Smooth muscle cell (in vitro differentiated cells): ENCODE data around the gene CDC27. TPM values are rescaled to one million over a fixed set of nuclear protein-coding genes. Genes with fewer than 3 reads are reported as not detected.
"Not testable (repeated sequence)": the region's sequence is repeated elsewhere in the genome, so short reads cannot be mapped to it uniquely, and the experiment has no call there.

Source experiments
- DNase-seq: peaks from one replicate; lab custom pipeline; 2025; ENCODE audit not compliant: unreplicated experiment; lab: John Stamatoyannopoulos, UW
- H2AFZ ChIP-seq: fragments of 200-600 bp; sonication (generic); 2 replicates; pipeline ENCODE4 v1.6.0; 2016; ENCODE audit warnings: antibody characterized with exemption, low read depth, mild to moderate bottlenecking
- H3F3A ChIP-seq: fragments of 200-600 bp; sonication (generic); 2 replicates; pipeline ENCODE4 v1.6.0; 2017; ENCODE audit warnings: antibody characterized with exemption, low read depth
- H3K27ac ChIP-seq: fragments of 200-600 bp; sonication (generic); 2 replicates; pipeline ENCODE4 v1.5.1; 2016; ENCODE audit warnings: low read depth, mild to moderate bottlenecking
- H3K27me3 ChIP-seq: fragments of 200-600 bp; sonication (generic); 2 replicates; pipeline ENCODE4 v1.6.1; 2016; ENCODE audit warnings: low read depth, mild to moderate bottlenecking
- H3K36me3 ChIP-seq: fragments of 200-600 bp; sonication (generic); 2 replicates; pipeline ENCODE4 v1.5.1; 2016; ENCODE audit warnings: low read depth
- H3K4me1 ChIP-seq: fragments of 200-600 bp; sonication (generic); 2 replicates; pipeline ENCODE4 v1.5.1; 2016; ENCODE audit warnings: low read depth
- H3K4me2 ChIP-seq: fragments of 200-600 bp; sonication (generic); 2 replicates; pipeline ENCODE4 v1.6.0; 2016; ENCODE audit warnings: mild to moderate bottlenecking
- H3K4me3 ChIP-seq: fragments of 200-600 bp; sonication (generic); 2 replicates; pipeline ENCODE4 v1.5.1; 2016; ENCODE audit warnings: mild to moderate bottlenecking
- H3K79me2 ChIP-seq: fragments of 200-600 bp; sonication (generic); 2 replicates; pipeline ENCODE4 v1.6.0; 2016; ENCODE audit warnings: low read depth, mild to moderate bottlenecking
- H3K9ac ChIP-seq: fragments of 200-600 bp; sonication (generic); 2 replicates; pipeline ENCODE4 v1.6.0; 2016; ENCODE audit warnings: low read depth
- H3K9me3 ChIP-seq: fragments of 200-600 bp; sonication (generic); replicated peaks from 2 replicates; pipeline ENCODE4 v1.5.1; 2016; ENCODE audit warnings: low read depth
- H4K20me1 ChIP-seq: fragments of 200-600 bp; sonication (generic); 2 replicates; pipeline ENCODE4 v1.6.0; 2016; ENCODE audit warnings: low read depth
- WGBS: methylation state at CpG from one replicate; pipeline ENCODE4 v1.1.7; 2016; ENCODE audit warnings: low lambda C conversion rate; 5-methylcytosine and 5-hydroxymethylcytosine counted together
- polyA plus RNA-seq: library from polyadenylated mRNA; unstranded; fragments of >200 nt; fragmentation: Nextera tagmentation; extraction: Ambion mirVana; gene quantifications from 2 replicates; pipeline ENCODE4 v1.2.1, GENCODE V29; 2016
- total RNA-seq: library from RNA; depleted of rRNA; stranded (reverse); fragments of >200 nt; gene quantifications from 2 replicates; pipeline ENCODE4 v1.2.3, GENCODE V29; 2014
- TF ChIP-seq, protein P1 (sequence below): fragments of 200-600 bp; sonication (generic); IDR thresholded peaks from 2 replicates; pipeline ENCODE4 v1.5.1; 2017; ENCODE audit warnings: borderline replicate concordance, mild to moderate bottlenecking, antibody characterized with exemption; ENCODE audit not compliant: insufficient read depth, poor library complexity, severe bottlenecking

CDC27 gene
- total and polyA plus RNA-seq, 2 experiments from 2014 or later = 53.1 to 101 TPM

GRCh38 chr17:47072886-47073285, 116.2 kb downstream of the CDC27 start:
- no peak for DNase-seq
- no peak overlapping the region for H3K4me2 ChIP-seq
- TF ChIP-seq, protein P1, sequence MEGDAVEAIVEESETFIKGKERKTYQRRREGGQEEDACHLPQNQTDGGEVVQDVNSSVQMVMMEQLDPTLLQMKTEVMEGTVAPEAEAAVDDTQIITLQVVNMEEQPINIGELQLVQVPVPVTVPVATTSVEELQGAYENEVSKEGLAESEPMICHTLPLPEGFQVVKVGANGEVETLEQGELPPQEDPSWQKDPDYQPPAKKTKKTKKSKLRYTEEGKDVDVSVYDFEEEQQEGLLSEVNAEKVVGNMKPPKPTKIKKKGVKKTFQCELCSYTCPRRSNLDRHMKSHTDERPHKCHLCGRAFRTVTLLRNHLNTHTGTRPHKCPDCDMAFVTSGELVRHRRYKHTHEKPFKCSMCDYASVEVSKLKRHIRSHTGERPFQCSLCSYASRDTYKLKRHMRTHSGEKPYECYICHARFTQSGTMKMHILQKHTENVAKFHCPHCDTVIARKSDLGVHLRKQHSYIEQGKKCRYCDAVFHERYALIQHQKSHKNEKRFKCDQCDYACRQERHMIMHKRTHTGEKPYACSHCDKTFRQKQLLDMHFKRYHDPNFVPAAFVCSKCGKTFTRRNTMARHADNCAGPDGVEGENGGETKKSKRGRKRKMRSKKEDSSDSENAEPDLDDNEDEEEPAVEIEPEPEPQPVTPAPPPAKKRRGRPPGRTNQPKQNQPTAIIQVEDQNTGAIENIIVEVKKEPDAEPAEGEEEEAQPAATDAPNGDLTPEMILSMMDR = no peak

DNA sequence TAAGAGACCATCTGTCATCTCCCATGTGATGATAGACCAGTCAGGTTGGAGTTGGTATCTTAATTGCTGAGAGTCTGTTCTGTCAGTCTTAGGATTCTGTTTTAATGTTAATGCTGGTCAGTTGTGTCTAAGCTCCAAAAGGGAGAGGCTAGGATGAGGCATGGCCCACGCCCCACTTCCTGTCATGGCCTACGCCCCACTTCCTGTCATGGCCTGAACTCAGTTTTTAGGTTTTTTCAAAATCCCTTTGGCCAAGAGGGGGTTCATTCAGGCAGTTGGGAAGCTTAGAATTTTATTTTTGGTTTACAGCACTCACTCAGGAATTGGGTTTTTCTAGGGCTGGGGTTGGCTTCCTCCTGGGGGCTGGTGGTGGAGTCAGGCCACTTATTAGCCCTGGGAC, 117.9 kb downstream of the CDC27 start:
- not testable (repeated sequence) for H3K9me3 ChIP-seq, DNase-seq, H2AFZ ChIP-seq, H3K79me2 ChIP-seq, H4K20me1 ChIP-seq, H3K36me3 ChIP-seq, H3F3A ChIP-seq, H3K4me3 ChIP-seq, H3K4me2 ChIP-seq, H3K9ac ChIP-seq, H3K27me3 ChIP-seq, H3K27ac ChIP-seq
- peaks cover 13% of the 10 kb centered on the region for H3K4me1 ChIP-seq
- WGBS = 91% methylated on average over 2 of the region's 2 CpGs

More at GRCh38 chr17:47072886-47073285, 116.2 kb downstream of the CDC27 start:
- Histone ChIP-seq H3K36me3 (no peaks in the 10 kb centered on the region), H3F3A (no peaks in the 10 kb centered on the region), H3K27me3 (no peaks in the 10 kb centered on the region), H3K79me2 (peaks cover 8% of the 10 kb centered on the region), H4K20me1 (no peaks in the 10 kb centered on the region), H3K9me3 (no peaks in the 10 kb centered on the region), H3K9ac (no peak overlapping the region), H3K27ac (no peak overlapping the region), H2AFZ (no peak overlapping the region), H3K4me1 (peaks cover 2% of the 10 kb centered on the region), H3K4me3 (no peak overlapping the region)
- 91% methylated on average over 5 of the region's 5 CpGs for WGBS

- H2AFZ ChIP-seq, H3K79me2 ChIP-seq, H3K9ac ChIP-seq, H3F3A ChIP-seq, H3K4me3 ChIP-seq, H3K36me3 ChIP-seq, H4K20me1 ChIP-seq, DNase-seq, H3K27me3 ChIP-seq, H3K9me3 ChIP-seq, H3K4me2 ChIP-seq: not testable (repeated sequence)
- Histone ChIP-seq H3K4me1 (peaks cover 18% of the 10 kb centered on the region), H3K27ac (peak overlapping the region; percentile 24)
- 90% methylated on average over 4 of the region's 4 CpGs for WGBS
Measured at GRCh38 chr17:47070266-47070665, 118.8 kb downstream of the CDC27 start.

Other genes with a start within 250 kb of the CDC27 start
- not detected in 2 replicates for gene RPRML, start 210.0 kb downstream of the CDC27 start, total RNA-seq
- gene RPRML, start 210.0 kb downstream of the CDC27 start, polyA plus RNA-seq = 1.3 TPM in 1 of 2 replicates, not detected in the other
- 6.5 and 8.3 TPM in 2 replicates for gene MYL4, start 20.1 kb upstream of the CDC27 start, total RNA-seq
- 6.5 and 7.7 TPM in 2 replicates for gene MYL4, start 20.1 kb upstream of the CDC27 start, polyA plus RNA-seq
- gene ITGB3, start 64.5 kb upstream of the CDC27 start, total RNA-seq = 5.1 and 7.9 TPM in 2 replicates
- gene ITGB3, start 64.5 kb upstream of the CDC27 start, polyA plus RNA-seq = 3.9 and 5.2 TPM in 2 replicates
- 2.0 and 4.6 TPM in 2 replicates for gene EFCAB13, start 134.7 kb upstream of the CDC27 start, total RNA-seq
- 1.2 and 3.3 TPM in 2 replicates for gene EFCAB13, start 134.7 kb upstream of the CDC27 start, polyA plus RNA-seq